Measurements from ENCODE around the gene NECTIN2.
"Not testable (repeated sequence)": the region's sequence is repeated elsewhere in the genome, so short reads cannot be mapped to it uniquely, and the experiment has no call there.

NECTIN2 gene

GRCh38 chr19:44851427-44851826 is 5.3 kb downstream of the NECTIN2 start:
- DNase-seq (ENCODE audit: low read depth in 2 of 2), result no peak

DNA sequence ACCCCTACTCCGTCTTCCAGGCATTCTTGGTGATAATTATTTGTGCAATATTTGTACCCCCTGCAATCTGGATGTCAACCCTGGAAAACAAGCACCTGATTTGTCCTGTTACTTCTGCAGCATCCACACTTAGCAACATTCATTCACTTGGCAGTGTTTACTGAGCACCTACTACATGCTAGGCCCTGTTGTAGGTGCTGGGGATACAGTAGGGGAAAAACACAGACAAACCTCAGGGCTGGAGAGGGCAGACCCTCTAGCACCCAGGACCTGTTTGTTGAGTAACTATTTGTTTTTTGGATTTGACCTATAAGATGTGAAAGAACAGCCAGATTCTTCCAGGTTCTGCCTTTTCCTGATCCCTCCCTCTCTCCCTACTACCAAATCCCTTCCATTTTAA is 9.5 kb downstream of the NECTIN2 start:
- DNase-seq (ENCODE audit: low read depth in 2 of 2), result no peak

DNA sequence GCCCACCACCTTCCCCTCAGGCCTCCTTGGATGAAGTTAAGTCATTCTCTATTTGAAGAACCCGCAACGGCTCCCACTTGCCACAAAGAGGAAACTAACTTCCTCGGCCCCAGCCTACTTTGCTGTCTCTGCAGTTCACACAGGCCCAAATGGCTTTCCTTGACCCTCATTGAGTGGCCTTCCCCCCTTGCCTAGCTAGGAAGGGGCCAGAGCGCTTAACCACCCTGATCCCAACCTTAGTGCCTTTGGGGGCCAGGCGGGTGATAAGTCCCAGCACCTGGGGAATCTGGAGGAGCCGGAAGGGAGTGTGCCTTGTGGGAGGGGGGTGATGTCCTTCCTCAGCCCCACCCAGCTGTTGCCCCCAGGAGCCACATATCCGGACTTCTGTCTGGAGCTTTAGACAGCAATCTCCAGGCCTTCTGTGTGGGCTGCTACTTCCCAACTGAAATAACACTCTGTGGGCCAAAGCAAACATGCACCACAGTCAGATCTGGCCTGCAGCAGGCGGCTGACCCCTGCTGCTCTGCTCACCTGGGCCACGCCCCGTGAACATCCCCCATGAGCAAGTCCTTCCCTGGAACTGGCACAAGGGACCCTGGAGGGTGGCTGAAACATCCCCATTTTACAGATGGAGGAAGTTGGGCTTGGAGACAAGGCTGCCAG is 10.5 kb downstream of the NECTIN2 start:
- DNase-seq (ENCODE audit: low read depth in 2 of 2), result no peak

GRCh38 chr19:44857837-44858236 is 11.7 kb downstream of the NECTIN2 start:
- DNase-seq (ENCODE audit: low read depth in 2 of 2), result no peak

DNA sequence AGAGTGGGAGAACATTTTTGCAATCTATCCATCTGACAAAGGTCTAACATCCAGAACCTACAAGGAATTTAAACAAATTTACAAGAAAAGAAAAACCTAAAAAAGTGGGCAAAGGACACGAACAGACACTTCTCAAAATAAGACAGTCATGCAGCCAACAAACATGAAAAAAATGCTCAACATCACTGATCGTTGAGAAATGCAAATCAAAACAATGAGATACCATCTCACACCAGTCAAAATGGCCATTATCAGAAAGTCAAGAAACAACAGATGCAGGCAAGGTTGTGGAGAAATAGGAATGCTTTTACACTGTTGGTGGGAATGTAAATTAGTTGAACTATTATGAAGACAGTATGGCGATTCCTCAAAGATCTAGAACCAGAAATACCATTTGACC is 15.5 kb downstream of the NECTIN2 start:
- DNase-seq (ENCODE audit: low read depth in 2 of 2), result not testable (repeated sequence)

DNA sequence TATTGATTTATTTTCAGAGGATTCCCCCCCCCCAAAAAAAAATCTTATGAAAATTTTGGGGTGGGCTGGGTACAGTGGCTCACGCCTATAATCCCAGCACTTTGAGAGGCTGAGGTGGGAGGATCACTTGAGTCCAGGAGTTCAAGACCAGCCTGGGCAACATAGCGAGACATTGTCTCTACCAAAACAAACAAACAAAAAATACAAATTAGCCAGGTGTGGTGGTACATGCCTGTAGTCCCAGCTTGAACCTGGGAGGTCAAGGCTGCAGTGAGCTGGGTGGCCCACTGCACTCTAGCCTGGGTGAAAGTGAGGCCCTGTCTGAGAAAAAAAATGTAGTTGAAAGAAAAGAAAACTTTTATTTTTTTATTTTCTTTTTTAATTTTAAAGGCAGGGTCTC is 17.9 kb downstream of the NECTIN2 start:
- DNase-seq (ENCODE audit: low read depth in 2 of 2), result no peak

- no peak for DNase-seq (ENCODE audit: low read depth in 2 of 2)
Measured at GRCh38 chr19:44865196-44865767, 19.2 kb downstream of the NECTIN2 start.

DNA sequence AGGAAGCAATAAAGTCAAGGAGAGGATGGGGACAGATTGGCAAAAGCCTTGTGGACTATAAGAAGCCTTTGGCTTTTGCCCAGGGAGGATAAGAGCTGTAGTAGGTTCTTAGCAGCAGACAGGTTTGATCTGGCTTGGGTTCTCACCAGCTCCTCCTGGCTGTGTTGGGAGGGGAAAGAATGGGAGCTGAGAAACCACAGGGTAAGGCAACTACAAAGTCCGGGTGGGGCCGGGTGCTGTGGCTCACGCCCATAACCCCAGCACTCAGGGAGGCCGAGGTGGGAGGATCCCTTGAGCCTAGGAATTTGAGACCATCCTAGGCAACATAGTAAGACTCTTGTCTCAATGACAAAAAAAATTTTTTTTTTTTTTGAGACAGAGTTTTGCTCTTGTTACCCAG is 20.6 kb downstream of the NECTIN2 start:
- no peak for DNase-seq (ENCODE audit: low read depth in 2 of 2)

DNA sequence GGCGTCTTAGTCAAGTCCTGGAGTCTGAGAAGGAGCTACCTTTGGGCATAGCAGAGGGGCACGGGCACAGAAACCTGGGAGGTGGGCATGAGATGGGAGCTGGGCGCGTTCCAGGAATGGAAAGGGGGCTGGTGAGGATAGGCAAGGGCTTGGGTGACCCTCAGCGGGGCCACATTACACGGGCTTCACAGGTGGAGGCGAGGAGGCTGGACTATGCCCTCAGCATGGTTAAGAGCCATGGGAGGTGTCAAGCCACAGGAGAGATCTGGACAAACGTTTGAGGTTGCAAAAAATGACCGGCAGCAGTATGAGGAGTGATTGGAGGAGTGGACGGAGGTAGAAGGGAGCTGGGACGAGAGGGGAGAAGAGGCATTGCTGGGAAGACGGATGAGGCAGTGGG is 21.5 kb downstream of the NECTIN2 start:
- no peak for DNase-seq (ENCODE audit: low read depth in 2 of 2)

DNA sequence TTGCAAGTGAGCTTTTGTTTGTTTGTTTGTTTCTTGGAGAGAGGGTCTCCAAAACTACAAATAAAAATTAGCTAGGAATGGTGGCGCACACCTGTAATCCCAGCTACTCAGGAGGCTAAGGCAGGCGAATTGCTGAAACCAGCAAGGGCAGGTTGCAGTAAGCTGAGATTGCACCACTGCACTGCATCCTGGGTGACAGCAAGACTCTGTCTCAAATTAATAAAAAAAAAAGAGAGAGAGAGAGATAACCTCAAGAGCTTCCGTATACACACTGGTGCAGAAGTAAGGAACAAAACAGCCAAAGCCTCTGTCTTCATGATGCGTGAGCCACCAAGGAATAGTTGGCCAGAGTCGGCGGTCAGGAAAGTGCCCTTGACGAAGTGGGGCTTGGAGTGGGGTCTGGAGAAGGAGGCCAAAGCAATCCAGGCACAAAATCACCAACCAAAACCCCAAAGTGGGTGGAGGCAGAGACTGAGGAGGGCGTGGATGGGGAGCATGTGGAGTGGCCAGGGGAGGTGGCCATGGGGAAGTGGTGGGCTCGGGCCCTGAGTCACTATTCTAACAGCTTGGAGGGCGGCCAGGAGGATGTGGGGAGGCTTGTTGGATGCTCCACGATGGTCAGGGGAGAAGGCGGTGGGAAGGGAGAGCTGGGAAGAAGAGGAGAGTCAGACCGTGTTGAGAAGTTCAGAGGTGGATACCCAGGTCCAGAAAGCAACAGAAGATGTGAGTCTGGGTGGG is 23.8 kb downstream of the NECTIN2 start:
- no peak for DNase-seq (ENCODE audit: low read depth in 2 of 2)

DNA sequence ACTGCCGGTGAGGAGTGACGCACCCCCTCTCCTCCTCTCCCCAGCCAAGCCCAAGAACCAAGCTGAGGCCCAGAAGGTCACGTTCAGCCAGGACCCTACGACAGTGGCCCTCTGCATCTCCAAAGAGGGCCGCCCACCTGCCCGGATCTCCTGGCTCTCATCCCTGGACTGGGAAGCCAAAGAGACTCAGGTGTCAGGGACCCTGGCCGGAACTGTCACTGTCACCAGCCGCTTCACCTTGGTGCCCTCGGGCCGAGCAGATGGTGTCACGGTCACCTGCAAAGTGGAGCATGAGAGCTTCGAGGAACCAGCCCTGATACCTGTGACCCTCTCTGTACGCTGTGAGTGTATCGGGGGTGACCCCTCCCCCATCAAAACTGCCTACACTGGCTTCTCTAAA is 25.7 kb downstream of the NECTIN2 start:
- DNase-seq (ENCODE audit: low read depth in 2 of 2), result no peak

DNA sequence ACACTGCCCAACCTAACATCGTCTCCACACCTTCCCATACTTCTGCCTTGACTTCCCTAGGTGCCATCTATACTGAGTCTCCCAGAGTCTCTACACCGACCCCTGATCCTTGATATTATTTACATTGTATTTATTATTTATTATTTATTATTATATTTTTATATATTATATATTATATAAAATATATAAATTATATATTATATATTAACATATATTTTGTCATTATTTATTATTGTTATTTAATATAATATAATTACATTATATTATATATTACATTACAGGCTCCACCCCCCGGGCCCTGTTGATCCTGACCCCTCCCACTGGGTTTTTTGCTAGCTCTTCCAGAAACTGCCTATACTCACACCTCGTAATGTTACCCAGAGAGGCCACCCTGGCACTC is 26.6 kb downstream of the NECTIN2 start:
- DNase-seq (ENCODE audit: low read depth in 2 of 2), result no peak

GRCh38 chr19:44874317-44874716 is 28.2 kb downstream of the NECTIN2 start:
- DNase-seq (ENCODE audit: low read depth in 2 of 2), result no peak

GRCh38 chr19:44875666-44876451 is 29.8 kb downstream of the NECTIN2 start:
- no peak for DNase-seq (ENCODE audit: low read depth in 2 of 2)

DNA sequence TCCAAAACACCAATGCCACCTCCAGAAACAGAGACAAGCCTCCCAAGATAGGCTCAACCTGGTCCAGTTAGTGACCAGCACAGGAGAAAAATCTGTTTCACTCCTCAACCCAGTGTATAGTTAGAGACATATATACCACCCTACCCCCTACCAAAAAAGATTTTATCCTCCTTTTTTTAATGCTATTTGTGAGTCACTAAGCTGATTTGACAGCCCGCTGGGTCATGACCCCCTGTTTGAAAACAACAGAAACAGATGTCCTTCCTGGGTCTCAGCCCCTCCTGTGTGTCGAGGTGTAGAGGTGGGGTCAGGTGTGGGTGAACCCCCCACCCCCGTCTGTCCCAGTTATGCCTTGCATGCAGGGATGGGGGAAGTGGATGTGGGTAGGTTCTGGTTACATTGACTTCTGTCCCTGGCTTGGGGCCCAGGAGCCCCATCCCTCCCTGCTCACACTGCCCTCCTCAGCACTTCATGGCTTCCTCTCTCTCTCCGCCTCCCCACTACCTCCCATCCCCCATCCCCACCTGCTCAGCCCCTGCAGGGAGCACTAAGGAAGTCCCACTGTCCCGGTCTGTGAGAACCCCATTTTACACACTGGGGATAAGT is 30.9 kb downstream of the NECTIN2 start:
- DNase-seq (ENCODE audit: low read depth in 2 of 2), result no peak

DNA sequence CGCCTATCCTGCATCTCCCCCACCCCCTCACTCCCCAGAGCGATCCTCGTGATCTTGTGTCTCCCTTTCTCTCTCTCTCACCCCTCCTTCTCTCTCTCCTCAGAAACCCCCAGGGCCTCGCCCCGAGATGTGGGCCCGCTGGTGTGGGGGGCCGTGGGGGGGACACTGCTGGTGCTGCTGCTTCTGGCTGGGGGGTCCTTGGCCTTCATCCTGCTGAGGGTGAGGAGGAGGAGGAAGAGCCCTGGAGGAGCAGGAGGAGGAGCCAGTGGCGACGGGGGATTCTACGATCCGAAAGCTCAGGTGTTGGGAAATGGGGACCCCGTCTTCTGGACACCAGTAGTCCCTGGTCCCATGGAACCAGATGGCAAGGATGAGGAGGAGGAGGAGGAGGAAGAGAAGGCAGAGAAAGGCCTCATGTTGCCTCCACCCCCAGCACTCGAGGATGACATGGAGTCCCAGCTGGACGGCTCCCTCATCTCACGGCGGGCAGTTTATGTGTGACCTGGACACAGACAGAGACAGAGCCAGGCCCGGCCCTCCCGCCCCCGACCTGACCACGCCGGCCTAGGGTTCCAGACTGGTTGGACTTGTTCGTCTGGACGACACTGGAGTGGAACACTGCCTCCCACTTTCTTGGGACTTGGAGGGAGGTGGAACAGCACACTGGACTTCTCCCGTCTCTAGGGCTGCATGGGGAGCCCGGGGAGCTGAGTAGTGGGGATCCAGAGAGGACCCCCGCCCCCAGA is 32.2 kb downstream of the NECTIN2 start:
- no peak for DNase-seq (ENCODE audit: low read depth in 2 of 2)

- DNase-seq (ENCODE audit: low read depth in 2 of 2), result no peak
Measured at GRCh38 chr19:44879309-44880065, 33.4 kb downstream of the NECTIN2 start.

DNA sequence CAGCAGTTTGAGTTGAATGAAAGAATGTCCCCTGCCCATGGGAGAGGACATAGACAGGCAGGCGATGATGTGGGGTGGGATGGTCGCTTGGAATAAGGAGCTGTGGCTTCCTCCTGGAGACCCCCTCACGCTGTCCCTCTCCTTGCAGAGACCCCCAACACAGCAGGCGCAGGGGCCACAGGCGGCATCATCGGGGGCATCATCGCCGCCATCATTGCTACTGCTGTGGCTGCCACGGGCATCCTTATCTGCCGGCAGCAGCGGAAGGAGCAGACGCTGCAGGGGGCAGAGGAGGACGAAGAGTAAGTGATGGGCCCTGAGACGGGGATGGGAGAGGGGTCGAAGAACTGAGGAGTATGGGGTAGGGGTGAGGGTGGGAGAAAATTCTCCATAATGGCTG is 36.0 kb downstream of the NECTIN2 start:
- DNase-seq (ENCODE audit: low read depth in 2 of 2), result no peak

DNA sequence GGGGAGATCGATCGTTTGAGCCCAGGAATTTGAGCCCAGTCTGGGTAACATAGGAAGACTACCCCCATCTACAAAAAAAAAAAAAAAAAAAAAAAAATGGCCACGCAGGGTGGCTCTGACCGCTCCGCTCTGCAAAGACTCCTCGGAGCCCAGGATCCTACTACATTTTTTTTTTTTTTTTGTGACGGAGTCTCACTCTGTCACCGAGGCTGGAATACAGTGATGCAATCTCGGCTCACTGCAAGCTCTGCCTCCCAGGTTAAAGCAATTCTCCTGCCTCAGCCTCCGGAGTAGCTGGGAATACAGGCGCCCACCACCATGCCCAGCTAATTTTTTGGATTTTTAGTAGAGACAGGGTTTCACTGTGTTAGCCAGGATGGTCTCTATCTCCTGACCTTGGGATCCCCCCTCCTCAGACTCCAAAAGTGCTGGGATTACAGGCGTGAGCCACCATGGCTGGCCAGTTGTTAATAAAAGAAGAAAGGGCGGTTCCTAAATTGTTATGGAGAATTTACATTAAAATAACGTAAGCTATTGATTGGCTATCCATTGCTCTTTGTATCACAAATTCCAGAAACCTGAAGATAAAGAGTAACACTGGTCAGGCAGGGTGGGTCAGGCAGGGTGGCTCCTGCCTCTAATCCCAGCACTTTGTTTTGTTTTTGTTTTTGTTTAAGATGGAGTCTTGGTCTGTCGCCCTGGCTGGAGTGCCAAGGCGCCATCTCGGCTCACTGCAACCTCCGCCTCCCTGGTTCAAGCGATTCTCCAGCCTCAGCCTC is 36.7 kb downstream of the NECTIN2 start:
- not testable (repeated sequence) for DNase-seq (ENCODE audit: low read depth in 2 of 2)

GRCh38 chr19:44883922-44884321 is 37.8 kb downstream of the NECTIN2 start:
- DNase-seq (ENCODE audit: low read depth in 2 of 2), result no peak
